Activated CD4-positive, alpha-beta T cell treated with anti-CD3 and anti-CD28 coated beads for 1 hour (primary cell): ENCODE results near the gene FMO5.
"Not testable (repeated sequence)": the region's sequence is repeated elsewhere in the genome, so short reads cannot be mapped to it uniquely, and the experiment has no call there.

Source experiments
- DNase-seq: peaks from one replicate; pipeline ENCODE4 v3.0.0-alpha.2; 2020

The FMO5 gene

GRCh38 chr1:147225193-147225730 is at the start of gene FMO5:
TSS of gene FMO5 (minus strand) at chr1:147225339. CDS start at chr1:147225029, 310 bp downstream.
- peak; percentile 20 for DNase-seq

GRCh38 chr1:147273409-147274336 is 48.5 kb upstream of the FMO5 start:
- no peak for DNase-seq

GRCh38 chr1:147272042-147272441 is 46.9 kb upstream of the FMO5 start:
- no peak for DNase-seq

- DNase-seq = no peak
Observed at GRCh38 chr1:147270721-147271120, 45.6 kb upstream of the FMO5 start.

GRCh38 chr1:147267711-147268110 is 42.6 kb upstream of the FMO5 start:
- DNase-seq = no peak

- DNase-seq = no peak
Observed at GRCh38 chr1:147266381-147266780, 41.2 kb upstream of the FMO5 start.

- no peak for DNase-seq
Observed at GRCh38 chr1:147264158-147264768, 39.1 kb upstream of the FMO5 start.

- no peak for DNase-seq
Observed at GRCh38 chr1:147260956-147261355, 35.8 kb upstream of the FMO5 start.

- no peak for DNase-seq
Observed at GRCh38 chr1:147252540-147252939, 27.4 kb upstream of the FMO5 start.

GRCh38 chr1:147247656-147248238 is 22.6 kb upstream of the FMO5 start:
- DNase-seq = no peak

GRCh38 chr1:147246910-147247655 is 21.9 kb upstream of the FMO5 start:
- no peak for DNase-seq

- DNase-seq = no peak
Observed at GRCh38 chr1:147246044-147246690, 21.0 kb upstream of the FMO5 start.

- no peak for DNase-seq
Observed at GRCh38 chr1:147245586-147246021, 20.5 kb upstream of the FMO5 start.

- no peak for DNase-seq
Observed at GRCh38 chr1:147245129-147245528, 20.0 kb upstream of the FMO5 start.

GRCh38 chr1:147243841-147244240 is 18.7 kb upstream of the FMO5 start:
- no peak for DNase-seq

- DNase-seq = no peak
Observed at GRCh38 chr1:147243228-147243685, 18.1 kb upstream of the FMO5 start.

GRCh38 chr1:147242449-147243227 is 17.5 kb upstream of the FMO5 start, which contains the start of gene CHD1L:
TSS of gene CHD1L (plus strand) at chr1:147242684. CDS start at chr1:147242704, 20 bp downstream.
- DNase-seq = peak; percentile 89

GRCh38 chr1:147241934-147242448 is 16.9 kb upstream of the FMO5 start:
- no peak for DNase-seq

- not testable (repeated sequence) for DNase-seq
Observed at GRCh38 chr1:147240131-147240721, 15.1 kb upstream of the FMO5 start.
